HepG2 (cell line): Measurements from ENCODE around the gene CLPTM1. TPM values are rescaled to one million over a fixed set of nuclear protein-coding genes. Genes with fewer than 3 reads are reported as not detected.

Experiments
- ATAC-seq: fragments of 200-7000 bp; cut with Tn5 transposase; 3 replicates; pipeline ENCODE4 v1.9.1; 2020; ENCODE audit warnings: mild to moderate bottlenecking, moderate library complexity
- BruUV-seq: library from RNA; stranded (reverse); fragments of 400-500 nt; replicated peaks from 2 replicates; lab custom pipeline; 2021; lab: Mats Ljungman, UMichigan
- CTCF ChIA-PET: fragments of 300-600 bp; formaldehyde crosslinking; extraction: SDS; loops from one replicate; lab custom pipeline; 2021; ENCODE audit warnings: low total read pairs, inconsistent platforms, low intra/inter-chr PET ratio; lab: Yijun Ruan, JAX
- POLR2A ChIA-PET: fragments of 350-600 bp; sonication (Branson Sonifier 250); formaldehyde crosslinking; loops from one replicate; lab custom pipeline; 2020; ENCODE audit warnings: antibody characterized with exemption, inconsistent platforms; lab: Yijun Ruan, JAX
- DNase-seq: peaks from one replicate; pipeline ENCODE4 v3.0.0-alpha.2; 2015; ENCODE audit warnings: low spot score
- FAIRE-seq: peaks from 3 replicates; lab custom pipeline; 2011; peaks lifted over from hg19 to GRCh38; lab: Jason Lieb, UNC
- H2AFZ ChIP-seq: one replicate; pipeline ENCODE4 v1.6.1; 2011; ENCODE audit warnings: low read length, inconsistent platforms
- H3K27ac ChIP-seq: fragments of 300-600 bp; 3 replicates; pipeline ENCODE4 v1.8.0; 2011; ENCODE audit warnings: mixed run types, mild to moderate bottlenecking, mixed read lengths, low read length, inconsistent platforms; ENCODE audit not compliant: insufficient read depth; ENCODE audit errors: extremely low read length
- H3K27me3 ChIP-seq, 2 experiments: fragments of 200-600 bp in 1 of 2; 2 replicates in 1 of 2; 3 replicates in 1 of 2; pipeline versions ENCODE4 v1.6.0 to v1.8.0; 2011; ENCODE audit warnings: low read length in 2 of 2, mild to moderate bottlenecking in 2 of 2, moderate library complexity in 2 of 2, inconsistent platforms in 1 of 2; ENCODE audit not compliant: insufficient read depth in 2 of 2, control insufficient read depth in 1 of 2
- H3K36me3 ChIP-seq, 2 experiments: fragments of 200-600 bp in 1 of 2; replicated peaks in 1 of 2; 2 replicates in 1 of 2; 3 replicates in 1 of 2; pipeline versions ENCODE4 v1.5.1 to v1.8.0; 2011; ENCODE audit warnings: low read length in 2 of 2, inconsistent platforms in 1 of 2; ENCODE audit not compliant: insufficient read depth in 2 of 2, control insufficient read depth in 1 of 2
- H3K4me1 ChIP-seq: 2 replicates; pipeline ENCODE4 v1.5.1; 2012; ENCODE audit warnings: low read length, inconsistent platforms; ENCODE audit not compliant: insufficient read depth
- H3K4me2 ChIP-seq: 2 replicates; pipeline ENCODE4 v1.6.0; 2011; ENCODE audit warnings: low read depth, low read length, inconsistent platforms
- H3K4me3 ChIP-seq, 3 experiments: fragments of 200-600 bp in 1 of 3; sonication (generic), shearing (Covaris generic) in 1 of 3; replicated peaks in 1 of 3; 2 replicates each; pipeline ENCODE4 v1.5.1; 2011 to 2016; ENCODE audit warnings: low read length in 3 of 3, inconsistent platforms in 2 of 3, low read depth in 2 of 3, mild to moderate bottlenecking in 2 of 3, control low read depth in 1 of 3, mixed read lengths in 1 of 3; ENCODE audit not compliant: insufficient read depth in 1 of 3
- H3K79me2 ChIP-seq: one replicate; pipeline ENCODE4 v1.6.1; 2011; ENCODE audit warnings: low read length, inconsistent platforms; ENCODE audit not compliant: insufficient read depth
- H3K9ac ChIP-seq: 2 replicates; pipeline ENCODE4 v1.6.0; 2011; ENCODE audit warnings: mild to moderate bottlenecking, low read depth, low read length, inconsistent platforms; ENCODE audit not compliant: insufficient read depth
- H3K9me3 ChIP-seq: 2 replicates; pipeline ENCODE4 v1.5.1; 2012; ENCODE audit warnings: mild to moderate bottlenecking, low read length
- H4K20me1 ChIP-seq: 2 replicates; pipeline ENCODE4 v1.6.0; 2011; ENCODE audit warnings: inconsistent platforms, mild to moderate bottlenecking, low read length, moderate library complexity; ENCODE audit not compliant: insufficient read depth
- AGO1 ChIP-seq: fragments of 200-400 bp; formaldehyde crosslinking; IDR thresholded peaks from 2 replicates; pipeline ENCODE4 v1.6.1; 2017; ENCODE audit warnings: mild to moderate bottlenecking, low read depth, low read length, moderate library complexity; ENCODE audit not compliant: poor library complexity, severe bottlenecking
- PCBP2 ChIP-seq: fragments of 200-400 bp; formaldehyde crosslinking; optimal IDR thresholded peaks from 2 replicates; pipeline ENCODE3; 2018; ENCODE audit warnings: low read length, low read depth; ENCODE audit not compliant: poor library complexity, severe bottlenecking
- RFXAP ChIP-seq: sonication (generic); formaldehyde crosslinking; IDR thresholded peaks from 2 replicates; pipeline ENCODE4 v1.4.0; 2020; ENCODE audit warnings: missing genetic modification reagents, borderline replicate concordance
- ZBED4 ChIP-seq: sonication (generic); formaldehyde crosslinking; IDR thresholded peaks from 2 replicates; pipeline ENCODE4 v1.4.0; 2020; ENCODE audit warnings: missing genetic modification reagents, borderline replicate concordance
- ZNF670 ChIP-seq: sonication (generic); formaldehyde crosslinking; IDR thresholded peaks from 2 replicates; pipeline ENCODE4 v1.8.0; 2022; ENCODE audit warnings: mild to moderate bottlenecking, missing genetic modification reagents, borderline replicate concordance
- WGBS: methylation state at CpG from one replicate; pipeline ENCODE4 v1.1.6; 2017; ENCODE audit warnings: low lambda C conversion rate; 5-methylcytosine and 5-hydroxymethylcytosine counted together
- in situ Hi-C: cut with HindIII; loops from 2 replicates; pipeline ENCODE4 v1.10.0; 2017; ENCODE audit warnings: low pct_unique_long_range_greater_than_20kb; ENCODE audit not compliant: extremely low pct_ligation_motif_present
- intact Hi-C: fragments of 100-400 bp; cut with micrococcal nuclease; formaldehyde crosslinking; loops from one replicate; pipeline ENCODE4 v1.10.0; 2022; ENCODE audit not compliant: unreplicated experiment
- polyA plus RNA-seq, 8 experiments: library from polyadenylated mRNA; depleted of rRNA in 3 of 8; stranded (reverse) in 7 of 8; unstranded in 1 of 8; fragments of >200 nt; fragmentation: Illumina TruSeq in 4 of 8; extraction: Trizol in 4 of 8; gene quantifications; 2 replicates each; pipeline versions ENCODE4 v1.2.1 to v1.2.3, GENCODE V29; 2011 to 2016; ENCODE audit warnings: low read depth in 4 of 8, missing spikeins in 1 of 8, mixed read lengths in 1 of 8; ENCODE audit not compliant: insufficient read depth in 1 of 8
- total RNA-seq, 5 experiments: library from RNA; depleted of rRNA; stranded (reverse); fragments of >200 nt; fragmentation: Illumina TruSeq; extraction: Trizol; gene quantifications; 2 replicates each; pipeline ENCODE4 v1.2.3, GENCODE V29; 2016; ENCODE audit warnings: low read depth in 1 of 5
- TF ChIP-seq, protein P1 (sequence below): sonication (generic); formaldehyde crosslinking; IDR thresholded peaks from 2 replicates; pipeline ENCODE4 v1.4.0; 2020; ENCODE audit warnings: mild to moderate bottlenecking, missing genetic modification reagents
- TF ChIP-seq, protein P2 (sequence below): fragments of 450-650 bp; IDR thresholded peaks from 2 replicates; pipeline ENCODE4 v1.6.1; 2017; ENCODE audit warnings: mild to moderate bottlenecking

CLPTM1 gene
- total and polyA plus RNA-seq, 2 of the 13 experiments (the other 11 are each of a cell fraction or from before 2014, with no cell fraction given), result 34.9 to 42.8 TPM

DNA sequence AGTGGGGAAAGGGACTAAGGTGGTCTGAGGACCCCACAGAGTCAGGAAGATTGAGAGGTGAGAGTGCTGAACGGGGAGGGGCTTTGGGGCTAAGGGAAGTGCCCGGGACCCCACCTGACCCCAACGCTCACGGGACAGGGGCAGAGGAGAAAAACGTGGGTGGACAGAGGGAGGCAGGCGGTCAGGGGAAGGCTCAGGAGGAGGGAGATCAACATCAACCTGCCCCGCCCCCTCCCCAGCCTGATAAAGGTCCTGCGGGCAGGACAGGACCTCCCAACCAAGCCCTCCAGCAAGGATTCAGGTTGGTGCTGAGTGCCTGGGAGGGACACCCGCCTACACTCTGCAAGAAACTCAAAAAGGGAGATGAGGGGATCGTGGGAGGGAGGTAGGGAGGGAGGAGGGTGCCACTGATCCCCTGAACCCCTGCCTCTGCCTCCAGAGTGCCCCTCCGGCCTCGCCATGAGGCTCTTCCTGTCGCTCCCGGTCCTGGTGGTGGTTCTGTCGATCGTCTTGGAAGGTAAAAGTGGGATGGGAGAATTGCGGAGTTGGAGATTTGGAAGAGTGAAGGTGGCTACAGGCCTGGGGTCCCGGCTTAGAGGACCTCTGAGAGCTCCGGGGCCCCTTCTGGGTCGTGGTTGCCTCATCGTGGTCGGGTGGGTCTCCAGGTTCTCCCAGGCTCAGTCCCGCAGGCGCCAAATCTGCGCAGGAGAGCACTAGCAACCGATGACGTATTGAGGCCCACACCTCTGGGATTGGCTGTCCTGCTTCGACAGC, 40.6 kb upstream of the CLPTM1 start, which contains the start of gene APOC1 (continued):
- TF ChIP-seq, protein P1, sequence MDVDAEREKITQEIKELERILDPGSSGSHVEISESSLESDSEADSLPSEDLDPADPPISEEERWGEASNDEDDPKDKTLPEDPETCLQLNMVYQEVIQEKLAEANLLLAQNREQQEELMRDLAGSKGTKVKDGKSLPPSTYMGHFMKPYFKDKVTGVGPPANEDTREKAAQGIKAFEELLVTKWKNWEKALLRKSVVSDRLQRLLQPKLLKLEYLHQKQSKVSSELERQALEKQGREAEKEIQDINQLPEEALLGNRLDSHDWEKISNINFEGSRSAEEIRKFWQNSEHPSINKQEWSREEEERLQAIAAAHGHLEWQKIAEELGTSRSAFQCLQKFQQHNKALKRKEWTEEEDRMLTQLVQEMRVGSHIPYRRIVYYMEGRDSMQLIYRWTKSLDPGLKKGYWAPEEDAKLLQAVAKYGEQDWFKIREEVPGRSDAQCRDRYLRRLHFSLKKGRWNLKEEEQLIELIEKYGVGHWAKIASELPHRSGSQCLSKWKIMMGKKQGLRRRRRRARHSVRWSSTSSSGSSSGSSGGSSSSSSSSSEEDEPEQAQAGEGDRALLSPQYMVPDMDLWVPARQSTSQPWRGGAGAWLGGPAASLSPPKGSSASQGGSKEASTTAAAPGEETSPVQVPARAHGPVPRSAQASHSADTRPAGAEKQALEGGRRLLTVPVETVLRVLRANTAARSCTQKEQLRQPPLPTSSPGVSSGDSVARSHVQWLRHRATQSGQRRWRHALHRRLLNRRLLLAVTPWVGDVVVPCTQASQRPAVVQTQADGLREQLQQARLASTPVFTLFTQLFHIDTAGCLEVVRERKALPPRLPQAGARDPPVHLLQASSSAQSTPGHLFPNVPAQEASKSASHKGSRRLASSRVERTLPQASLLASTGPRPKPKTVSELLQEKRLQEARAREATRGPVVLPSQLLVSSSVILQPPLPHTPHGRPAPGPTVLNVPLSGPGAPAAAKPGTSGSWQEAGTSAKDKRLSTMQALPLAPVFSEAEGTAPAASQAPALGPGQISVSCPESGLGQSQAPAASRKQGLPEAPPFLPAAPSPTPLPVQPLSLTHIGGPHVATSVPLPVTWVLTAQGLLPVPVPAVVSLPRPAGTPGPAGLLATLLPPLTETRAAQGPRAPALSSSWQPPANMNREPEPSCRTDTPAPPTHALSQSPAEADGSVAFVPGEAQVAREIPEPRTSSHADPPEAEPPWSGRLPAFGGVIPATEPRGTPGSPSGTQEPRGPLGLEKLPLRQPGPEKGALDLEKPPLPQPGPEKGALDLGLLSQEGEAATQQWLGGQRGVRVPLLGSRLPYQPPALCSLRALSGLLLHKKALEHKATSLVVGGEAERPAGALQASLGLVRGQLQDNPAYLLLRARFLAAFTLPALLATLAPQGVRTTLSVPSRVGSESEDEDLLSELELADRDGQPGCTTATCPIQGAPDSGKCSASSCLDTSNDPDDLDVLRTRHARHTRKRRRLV (CRISPR knock-in tag), result 0 out of 2 replicates have a peak, but pooled peaks have one; percentile 56
- TF ChIP-seq RFXAP (CRISPR knock-in tag) (peak; percentile 100), ZNF670 (peak; percentile 82; the same call in 1 of the 2 replicates)

GRCh38 chr19:44924243-44924725, 30.9 kb upstream of the CLPTM1 start:
- intact Hi-C loops, result no loop called here
- Histone ChIP-seq H3K79me2 (peaks cover 4% of the 10 kb centered on the region), H3K36me3 (peaks cover under 1% of the 10 kb centered on the region in 2 experiments; a peak in 1 of 5 replicates), H3K4me2 (peak overlapping the region; percentile 90), H2AFZ (no peak overlapping the region), H4K20me1 (no peaks in the 10 kb centered on the region), H3K27ac (peak overlapping the region; percentile 96), H3K4me1 (peaks cover 93% of the 10 kb centered on the region), H3K27me3 (no peaks in the 10 kb centered on the region), H3K9ac (peak overlapping the region; percentile 75), H3K4me3 (peak overlapping the region in 2 of 3 experiments; percentile 38 to 51; a peak in 2 of 6 replicates), H3K9me3 (no peaks in the 10 kb centered on the region)
- no TSS peak for BruUV-seq
- peak; percentile 97 for DNase-seq
- 4% methylated on average over 8 of the region's 8 CpGs for WGBS
- peak; percentile 95 for FAIRE-seq
- ChIA-PET POLR2A (interaction anchor here (0.6 to 5.7 kb wide), 13 partner anchors 11 to 233 kb away, joined by 3 to 317 read pairs (median 5); partner anchors contain the start of genes APOC1, APOC2, APOE and CLPTM1), CTCF (interaction anchor here (1.7 kb wide), 1 partner anchor 21 kb away, joined by 3 read pairs; no protein-coding TSS in a partner anchor)
- in situ Hi-C loops, result no loop called here
- ATAC-seq, result peak; percentile 82
- TF ChIP-seq AGO1 (no peak), PCBP2 (no peak), ZBED4 (CRISPR knock-in tag) (no peak)
- TF ChIP-seq, protein P2, sequence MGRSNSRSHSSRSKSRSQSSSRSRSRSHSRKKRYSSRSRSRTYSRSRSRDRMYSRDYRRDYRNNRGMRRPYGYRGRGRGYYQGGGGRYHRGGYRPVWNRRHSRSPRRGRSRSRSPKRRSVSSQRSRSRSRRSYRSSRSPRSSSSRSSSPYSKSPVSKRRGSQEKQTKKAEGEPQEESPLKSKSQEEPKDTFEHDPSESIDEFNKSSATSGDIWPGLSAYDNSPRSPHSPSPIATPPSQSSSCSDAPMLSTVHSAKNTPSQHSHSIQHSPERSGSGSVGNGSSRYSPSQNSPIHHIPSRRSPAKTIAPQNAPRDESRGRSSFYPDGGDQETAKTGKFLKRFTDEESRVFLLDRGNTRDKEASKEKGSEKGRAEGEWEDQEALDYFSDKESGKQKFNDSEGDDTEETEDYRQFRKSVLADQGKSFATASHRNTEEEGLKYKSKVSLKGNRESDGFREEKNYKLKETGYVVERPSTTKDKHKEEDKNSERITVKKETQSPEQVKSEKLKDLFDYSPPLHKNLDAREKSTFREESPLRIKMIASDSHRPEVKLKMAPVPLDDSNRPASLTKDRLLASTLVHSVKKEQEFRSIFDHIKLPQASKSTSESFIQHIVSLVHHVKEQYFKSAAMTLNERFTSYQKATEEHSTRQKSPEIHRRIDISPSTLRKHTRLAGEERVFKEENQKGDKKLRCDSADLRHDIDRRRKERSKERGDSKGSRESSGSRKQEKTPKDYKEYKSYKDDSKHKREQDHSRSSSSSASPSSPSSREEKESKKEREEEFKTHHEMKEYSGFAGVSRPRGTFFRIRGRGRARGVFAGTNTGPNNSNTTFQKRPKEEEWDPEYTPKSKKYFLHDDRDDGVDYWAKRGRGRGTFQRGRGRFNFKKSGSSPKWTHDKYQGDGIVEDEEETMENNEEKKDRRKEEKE, result no peak
